Activated CD8-positive, alpha-beta T cell treated with anti-CD3 and anti-CD28 coated beads for 36 hours (primary cell): ENCODE results near the gene CRTC1. TPM values are rescaled to one million over a fixed set of nuclear protein-coding genes. Genes with fewer than 3 reads are reported as not detected.

ENCODE experiments used
- ATAC-seq: fragments of 200-7000 bp; cut with Tn5 transposase; one replicate; pipeline ENCODE4 v1.10.0; 2021; ENCODE audit warnings: mild to moderate bottlenecking, moderate library complexity
- CTCF ChIA-PET: fragments of 350-600 bp; sonication (Branson Sonifier 250); formaldehyde crosslinking; loops from one replicate; lab custom pipeline; 2021; ENCODE audit warnings: antibody characterized with exemption; lab: Charles Lee
- POLR2A ChIA-PET: fragments of 350-600 bp; sonication (Branson Sonifier 250); formaldehyde crosslinking; loops from one replicate; lab custom pipeline; 2021; ENCODE audit warnings: antibody characterized with exemption; lab: Charles Lee
- DNase-seq: peaks from one replicate; pipeline ENCODE4 v3.0.0-alpha.2; 2020
- H3K27ac Mint-ChIP-seq: one replicate; pipeline ENCODE4 v1.8.0; 2021; ENCODE audit warnings: mild to moderate bottlenecking, mixed read lengths
- H3K27me3 Mint-ChIP-seq: one replicate; pipeline ENCODE4 v1.8.0; 2021; ENCODE audit warnings: mixed read lengths
- H3K36me3 Mint-ChIP-seq: one replicate; pipeline ENCODE4 v1.8.0; 2021; ENCODE audit warnings: low read depth, mixed read lengths
- H3K4me1 Mint-ChIP-seq: one replicate; pipeline ENCODE4 v1.8.0; 2021; ENCODE audit warnings: low read depth, mixed read lengths
- H3K4me3 Mint-ChIP-seq: one replicate; pipeline ENCODE4 v1.8.0; 2021; ENCODE audit warnings: mild to moderate bottlenecking, moderate library complexity, mixed read lengths
- H3K9me3 Mint-ChIP-seq: one replicate; pipeline ENCODE4 v1.8.0; 2021; ENCODE audit warnings: mixed read lengths
- intact Hi-C: fragments of 100-400 bp; cut with micrococcal nuclease; formaldehyde crosslinking; loops from one replicate; pipeline ENCODE4 v1.10.0; 2022
- total RNA-seq, 2 experiments: library from RNA; stranded (reverse); gene quantifications; one replicate each; pipeline ENCODE4 v1.2.3, GENCODE V29; 2021
- TF ChIP-seq, protein P1 (sequence below): fragments of 200-600 bp; IDR thresholded peaks from one replicate; pipeline ENCODE4 v1.8.0; 2022; ENCODE audit warnings: antibody characterized with exemption, mild to moderate bottlenecking

Gene CRTC1, protein sequence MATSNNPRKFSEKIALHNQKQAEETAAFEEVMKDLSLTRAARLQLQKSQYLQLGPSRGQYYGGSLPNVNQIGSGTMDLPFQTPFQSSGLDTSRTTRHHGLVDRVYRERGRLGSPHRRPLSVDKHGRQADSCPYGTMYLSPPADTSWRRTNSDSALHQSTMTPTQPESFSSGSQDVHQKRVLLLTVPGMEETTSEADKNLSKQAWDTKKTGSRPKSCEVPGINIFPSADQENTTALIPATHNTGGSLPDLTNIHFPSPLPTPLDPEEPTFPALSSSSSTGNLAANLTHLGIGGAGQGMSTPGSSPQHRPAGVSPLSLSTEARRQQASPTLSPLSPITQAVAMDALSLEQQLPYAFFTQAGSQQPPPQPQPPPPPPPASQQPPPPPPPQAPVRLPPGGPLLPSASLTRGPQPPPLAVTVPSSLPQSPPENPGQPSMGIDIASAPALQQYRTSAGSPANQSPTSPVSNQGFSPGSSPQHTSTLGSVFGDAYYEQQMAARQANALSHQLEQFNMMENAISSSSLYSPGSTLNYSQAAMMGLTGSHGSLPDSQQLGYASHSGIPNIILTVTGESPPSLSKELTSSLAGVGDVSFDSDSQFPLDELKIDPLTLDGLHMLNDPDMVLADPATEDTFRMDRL
- 1 to 10 TPM; 4.4 to 4.5 TPM for total RNA-seq

DNA sequence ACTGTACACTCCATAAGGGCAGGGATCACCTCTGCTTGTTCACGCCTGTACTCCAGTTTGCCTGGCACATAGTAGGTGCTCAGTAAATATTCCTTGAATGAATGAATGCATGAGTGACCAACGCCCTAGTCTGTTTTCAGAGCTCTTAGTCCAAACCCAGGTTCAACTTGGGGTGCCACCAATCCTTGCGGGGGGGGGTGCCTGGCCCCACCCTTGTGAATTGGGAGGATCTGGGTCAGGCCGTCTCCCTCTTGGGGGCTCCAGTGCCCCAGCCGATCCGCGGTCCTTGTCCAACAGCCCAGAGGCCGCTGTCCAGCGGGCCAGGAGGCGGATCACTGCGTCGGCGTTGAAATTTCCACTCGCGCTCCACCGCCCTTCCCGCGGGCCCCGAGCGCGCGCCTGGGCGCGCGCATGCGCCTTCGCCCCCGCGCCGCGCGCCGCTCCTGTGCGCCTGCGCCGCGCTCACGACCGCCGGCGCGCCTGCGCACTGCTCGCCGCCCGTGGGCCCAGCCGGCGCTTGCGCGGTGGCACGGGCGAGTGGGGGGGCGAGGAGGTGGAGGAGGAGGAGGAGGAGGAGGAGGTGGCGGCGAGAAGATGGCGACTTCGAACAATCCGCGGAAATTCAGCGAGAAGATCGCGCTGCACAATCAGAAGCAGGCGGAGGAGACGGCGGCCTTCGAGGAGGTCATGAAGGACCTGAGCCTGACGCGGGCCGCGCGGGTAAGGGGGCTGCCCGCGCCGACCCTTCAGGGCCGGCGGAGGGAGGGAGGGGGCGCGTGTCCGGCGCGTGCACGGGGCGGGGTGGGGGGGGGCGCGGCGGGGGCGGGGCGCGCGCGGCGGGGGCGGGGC, at the start of gene CRTC1:
CRTC1 (plus strand) TSS at position 572 of the 849 bp plus-strand sequence; CDS start at position 595, 23 bp downstream.
- H3K27me3 Mint-ChIP-seq, result no peaks in the 10 kb centered on the region
- peak within 1 kb of the TSS; percentile 85 for H3K4me3 Mint-ChIP-seq
- H3K27ac Mint-ChIP-seq, result peak within 1 kb of the TSS; percentile 94
- TF ChIP-seq, protein P1, sequence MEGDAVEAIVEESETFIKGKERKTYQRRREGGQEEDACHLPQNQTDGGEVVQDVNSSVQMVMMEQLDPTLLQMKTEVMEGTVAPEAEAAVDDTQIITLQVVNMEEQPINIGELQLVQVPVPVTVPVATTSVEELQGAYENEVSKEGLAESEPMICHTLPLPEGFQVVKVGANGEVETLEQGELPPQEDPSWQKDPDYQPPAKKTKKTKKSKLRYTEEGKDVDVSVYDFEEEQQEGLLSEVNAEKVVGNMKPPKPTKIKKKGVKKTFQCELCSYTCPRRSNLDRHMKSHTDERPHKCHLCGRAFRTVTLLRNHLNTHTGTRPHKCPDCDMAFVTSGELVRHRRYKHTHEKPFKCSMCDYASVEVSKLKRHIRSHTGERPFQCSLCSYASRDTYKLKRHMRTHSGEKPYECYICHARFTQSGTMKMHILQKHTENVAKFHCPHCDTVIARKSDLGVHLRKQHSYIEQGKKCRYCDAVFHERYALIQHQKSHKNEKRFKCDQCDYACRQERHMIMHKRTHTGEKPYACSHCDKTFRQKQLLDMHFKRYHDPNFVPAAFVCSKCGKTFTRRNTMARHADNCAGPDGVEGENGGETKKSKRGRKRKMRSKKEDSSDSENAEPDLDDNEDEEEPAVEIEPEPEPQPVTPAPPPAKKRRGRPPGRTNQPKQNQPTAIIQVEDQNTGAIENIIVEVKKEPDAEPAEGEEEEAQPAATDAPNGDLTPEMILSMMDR, result no peak
- DNase-seq (peak; percentile 85), ATAC-seq (peak; percentile 94)
- ChIA-PET POLR2A (interaction anchor here (0.7 to 1.0 kb wide), 2 partner anchors 63 to 248 kb away, joined by 3 read pairs; no protein-coding TSS in a partner anchor), CTCF (interaction anchor here (0.9 to 1.3 kb wide), 3 partner anchors 89 to 233 kb away, joined by 3 to 5 read pairs (median 3); no protein-coding TSS in a partner anchor)
- H3K36me3 Mint-ChIP-seq, result no peaks in the 10 kb centered on the region
- H3K9me3 Mint-ChIP-seq, result no peaks in the 10 kb centered on the region
- H3K4me1 Mint-ChIP-seq, result peaks cover 22% of the 10 kb centered on the region
- intact Hi-C loops, result loop anchor here (10.0 kb wide), 1 partner anchor 151 kb away; the partner anchor contains the start of gene UPF1

DNA sequence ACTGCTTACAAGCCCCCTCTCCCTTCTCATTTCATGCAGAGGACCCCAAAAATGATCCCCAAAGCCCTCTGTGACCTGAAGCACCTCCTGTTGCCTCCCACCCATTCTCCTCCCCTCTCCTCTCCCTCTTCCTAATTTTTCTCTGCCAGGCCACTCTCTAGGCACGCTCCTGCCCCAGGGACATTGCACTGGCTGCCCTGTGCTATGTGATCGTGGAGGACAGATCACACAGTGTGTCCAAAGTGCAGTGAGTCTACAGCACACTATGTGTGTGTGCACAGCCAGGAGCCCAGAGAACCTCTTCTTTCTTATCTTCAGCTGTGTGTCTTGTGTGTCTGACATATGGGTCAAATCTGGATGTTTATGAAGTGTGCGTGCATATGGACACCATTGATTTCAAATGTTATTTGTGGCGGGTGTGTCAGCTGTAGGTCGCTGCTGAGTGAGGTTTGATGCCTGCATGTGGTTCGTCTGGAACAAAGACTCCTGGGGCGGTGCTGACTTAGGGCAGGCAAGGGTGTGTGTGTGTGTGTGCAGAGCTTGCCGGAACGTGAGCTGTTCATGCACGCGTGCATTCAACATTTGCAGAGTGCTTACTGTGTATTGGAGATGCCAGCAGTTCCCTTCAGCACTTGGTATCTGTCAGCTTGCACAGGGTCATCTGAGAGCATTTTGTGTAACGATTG, 48.7 kb upstream of the CRTC1 start:
- Mint-ChIP-seq H3K4me3 (no peak overlapping the region), H3K9me3 (no peaks in the 10 kb centered on the region), H3K27me3 (no peaks in the 10 kb centered on the region), H3K4me1 (peaks cover 13% of the 10 kb centered on the region), H3K36me3 (peaks cover under 1% of the 10 kb centered on the region), H3K27ac (no peak overlapping the region)
- TF ChIP-seq, protein P1, result no peak
- no peak for ATAC-seq
- intact Hi-C loops, result loop anchor here (5.0 kb wide), 1 partner anchor 112 kb away; the partner anchor contains the start of gene ELL
- ChIA-PET CTCF (interaction anchor here (1.2 kb wide), 2 partner anchors 41 to 246 kb away, joined by 3 to 4 read pairs; no protein-coding TSS in a partner anchor), POLR2A (interaction anchor here (0.9 kb wide), 1 partner anchor 50 kb away, joined by 3 read pairs; no protein-coding TSS in a partner anchor)
- DNase-seq, result no peak

DNA sequence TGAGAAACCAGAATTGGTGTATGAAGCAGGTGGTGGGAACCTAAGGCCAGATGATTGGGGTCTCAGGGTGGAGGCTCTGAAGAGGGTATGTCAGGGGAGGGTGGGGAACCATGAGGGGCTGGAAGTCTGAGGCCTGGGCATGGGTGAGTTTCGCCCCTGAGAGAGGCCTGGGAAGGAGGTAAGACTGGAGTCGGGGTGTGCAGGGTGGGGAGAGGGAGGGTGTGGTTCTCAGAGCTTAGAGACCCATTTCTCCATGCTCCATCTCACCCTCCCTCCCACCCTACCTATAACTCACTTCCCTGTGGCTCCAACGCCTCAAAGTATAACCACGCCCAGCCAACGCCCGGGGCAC, 47.7 kb upstream of the CRTC1 start:
- CTCF ChIA-PET, result interaction anchor here (0.6 to 1.2 kb wide), 2 partner anchors 47 to 247 kb away, joined by 4 read pairs; no protein-coding TSS in a partner anchor
- peaks cover 13% of the 10 kb centered on the region for H3K4me1 Mint-ChIP-seq
- POLR2A ChIA-PET, result no interaction called here
- intact Hi-C loops, result loop anchor here (5.0 kb wide), 1 partner anchor 114 kb away; the partner anchor contains the start of gene ELL
- H3K36me3 Mint-ChIP-seq, result peaks cover 1% of the 10 kb centered on the region
- no peaks in the 10 kb centered on the region for H3K27me3 Mint-ChIP-seq
- ATAC-seq, result no peak
- peak overlapping the region; percentile 87 for H3K4me3 Mint-ChIP-seq
- no peaks in the 10 kb centered on the region for H3K9me3 Mint-ChIP-seq
- no peak overlapping the region for H3K27ac Mint-ChIP-seq
- no peak for DNase-seq
- TF ChIP-seq, protein P1, result no peak

DNA sequence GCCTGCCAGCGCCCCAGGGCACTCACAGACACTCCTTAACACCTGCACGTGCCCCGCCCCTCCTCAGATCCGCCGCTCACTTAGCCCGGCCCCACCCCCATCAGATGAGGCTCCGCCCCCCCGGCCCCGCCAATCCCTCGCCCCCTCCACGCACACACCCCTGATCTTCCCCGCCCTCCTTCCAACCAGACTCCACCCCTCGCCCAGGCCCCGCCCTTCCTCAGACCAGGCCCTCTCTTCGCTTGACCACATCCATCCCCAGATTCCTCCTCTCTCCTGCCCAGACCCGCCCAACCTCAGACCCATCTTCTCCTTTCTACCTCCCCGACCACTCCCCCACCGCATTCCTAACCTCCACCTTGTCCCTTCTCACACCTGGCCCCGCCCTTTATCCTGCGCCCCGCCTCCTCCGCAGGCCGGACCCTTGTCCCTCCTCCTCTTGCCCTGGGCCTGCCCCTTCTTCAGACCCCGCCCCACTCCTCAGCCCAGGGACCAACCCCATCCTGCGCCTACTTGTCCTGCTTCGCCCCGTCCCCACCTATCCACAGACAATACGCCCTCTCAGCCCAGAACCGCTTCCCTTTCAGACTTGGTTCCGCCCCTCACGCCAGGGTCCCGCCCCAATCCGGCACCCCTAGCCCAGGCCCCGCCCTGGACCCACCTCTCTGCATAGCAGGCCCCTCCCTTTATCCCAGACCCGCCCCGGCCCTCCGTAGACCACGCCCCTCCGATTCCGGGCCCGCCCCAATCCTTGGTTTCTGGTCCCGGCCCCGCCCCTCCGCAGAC, 47.1 kb upstream of the CRTC1 start:
- ATAC-seq, result peak; percentile 92
- intact Hi-C loops, result loop anchor here (5.0 kb wide), 1 partner anchor 114 kb away; the partner anchor contains the start of gene ELL
- H3K4me1 Mint-ChIP-seq, result peaks cover 13% of the 10 kb centered on the region
- ChIA-PET CTCF (no interaction called here), POLR2A (no interaction called here)
- H3K27me3 Mint-ChIP-seq, result no peaks in the 10 kb centered on the region
- no peaks in the 10 kb centered on the region for H3K9me3 Mint-ChIP-seq
- H3K4me3 Mint-ChIP-seq, result peak overlapping the region; percentile 87
- peak overlapping the region; percentile 75 for H3K27ac Mint-ChIP-seq
- DNase-seq, result peak; percentile 99
- H3K36me3 Mint-ChIP-seq, result peaks cover 1% of the 10 kb centered on the region
- TF ChIP-seq, protein P1, result no peak
